IPS-11a (cell line): ENCODE data around the gene RPS10.

ENCODE experiments used
- H3K4me3 ChIP-seq: one replicate; pipeline ENCODE4 v1.5.1; 2013; ENCODE audit warnings: low read depth, low read length, control low read depth

Gene RPS10

DNA sequence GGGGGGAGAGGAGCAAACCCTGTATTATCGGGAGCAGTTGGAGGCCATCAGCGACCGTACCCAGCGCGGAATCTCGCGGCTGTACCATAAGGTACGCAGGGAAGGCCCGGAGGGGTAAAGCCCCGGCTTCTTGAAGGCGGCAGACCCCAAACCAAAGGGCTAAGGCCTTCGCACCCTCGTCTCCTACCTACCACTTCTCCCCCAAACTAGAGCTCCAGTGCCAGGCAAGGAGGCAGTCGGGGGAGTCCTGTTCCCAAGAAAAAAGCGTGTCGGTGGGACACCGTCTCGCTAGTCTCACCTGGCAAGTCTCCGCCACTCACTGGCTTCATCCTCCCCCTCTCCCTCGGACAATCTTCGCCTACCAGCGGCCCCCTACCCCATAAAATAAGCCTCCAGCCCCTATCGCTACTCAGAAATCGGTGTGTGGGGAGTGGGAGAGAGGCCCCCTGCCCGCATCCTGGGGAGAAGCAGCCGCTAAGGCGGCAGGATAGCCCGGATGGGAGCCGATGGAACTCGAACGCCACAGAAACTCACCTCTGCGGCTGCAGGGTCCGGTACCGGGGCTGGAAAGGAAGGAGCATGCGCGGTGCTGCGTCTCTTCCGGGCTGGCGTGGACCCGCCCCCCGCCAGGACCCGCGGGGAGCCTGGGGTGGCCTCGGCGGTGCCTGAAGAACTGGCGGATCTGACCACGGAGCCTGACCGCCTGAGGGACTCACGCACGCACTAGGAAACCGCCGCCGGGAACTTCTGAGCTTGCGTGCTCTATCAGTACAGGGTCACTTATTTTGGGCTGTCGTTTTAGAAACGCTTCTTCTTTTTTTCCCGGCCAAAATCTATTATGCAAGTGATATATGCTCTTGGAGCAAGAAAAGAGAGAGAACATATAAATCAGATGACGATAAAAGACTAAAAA lies at the start of gene RPS10:
TSS of gene RPS10 (minus strand) at position 572 of the 913 bp plus-strand sequence. CDS start 848 bp downstream, outside the sequence.
- peak within 1 kb of the TSS; percentile 98 for H3K4me3 ChIP-seq

DNA sequence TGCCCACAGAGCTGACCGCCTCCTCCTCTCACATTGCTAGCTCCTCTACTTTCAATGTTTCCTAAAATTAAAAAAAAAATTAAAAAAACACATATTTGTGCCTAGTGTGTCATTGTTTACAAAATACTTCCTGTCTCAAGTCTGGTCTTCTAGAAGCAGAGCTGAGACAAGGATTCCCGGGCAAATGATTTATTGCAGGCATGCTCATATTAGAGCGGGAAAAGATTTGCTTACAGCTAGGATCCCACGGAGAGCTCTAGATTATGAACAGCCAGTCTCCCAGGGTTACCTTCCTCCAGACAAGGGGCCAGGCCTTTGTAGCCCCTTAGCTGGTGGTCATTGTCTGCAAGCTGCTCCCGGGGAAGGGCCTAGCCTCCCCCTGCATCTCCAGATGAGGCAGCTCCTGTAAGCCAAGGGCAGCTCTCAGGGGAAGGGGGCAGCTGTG lies 49.4 kb upstream of the RPS10 start:
- no peak overlapping the region for H3K4me3 ChIP-seq

DNA sequence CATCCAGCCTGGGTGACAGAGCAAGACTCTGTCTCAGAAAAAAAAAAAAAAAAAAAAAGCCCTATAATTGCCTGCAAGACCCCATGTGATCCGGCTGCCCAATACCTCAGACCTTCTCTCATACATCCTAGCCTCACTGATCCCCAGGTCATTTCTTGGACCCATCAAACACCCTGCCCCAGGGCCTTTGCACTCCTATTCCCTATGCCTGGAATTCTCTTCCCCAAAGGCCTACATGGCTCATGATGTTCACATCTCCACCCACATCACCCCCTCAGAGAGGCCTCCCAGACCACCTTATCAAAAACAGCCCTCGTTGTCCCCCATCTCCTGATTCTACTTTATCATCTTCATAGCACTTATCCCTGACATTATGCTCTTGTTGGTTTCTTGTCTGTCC lies 48.9 kb upstream of the RPS10 start:
- no peak overlapping the region for H3K4me3 ChIP-seq

DNA sequence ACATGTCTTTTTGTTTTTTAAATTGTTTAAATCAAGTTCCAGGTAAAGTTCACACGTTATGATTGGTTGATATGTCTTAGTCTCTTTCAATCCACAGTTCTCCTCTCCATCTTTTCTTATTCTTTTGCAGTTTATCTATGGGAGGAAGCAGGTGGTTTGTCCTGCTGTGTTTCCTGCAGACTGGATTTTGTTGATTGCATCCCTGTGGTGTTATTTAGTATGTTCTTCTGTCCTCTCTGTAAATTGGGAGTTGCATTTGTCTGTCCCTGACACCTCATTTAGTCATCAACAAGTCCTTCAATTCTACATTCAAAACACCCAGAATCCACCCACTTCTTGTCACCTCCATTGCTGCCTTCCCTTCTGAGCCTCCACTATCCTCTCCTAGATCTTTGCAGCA lies 48.1 kb upstream of the RPS10 start:
- H3K4me3 ChIP-seq = no peak overlapping the region

DNA sequence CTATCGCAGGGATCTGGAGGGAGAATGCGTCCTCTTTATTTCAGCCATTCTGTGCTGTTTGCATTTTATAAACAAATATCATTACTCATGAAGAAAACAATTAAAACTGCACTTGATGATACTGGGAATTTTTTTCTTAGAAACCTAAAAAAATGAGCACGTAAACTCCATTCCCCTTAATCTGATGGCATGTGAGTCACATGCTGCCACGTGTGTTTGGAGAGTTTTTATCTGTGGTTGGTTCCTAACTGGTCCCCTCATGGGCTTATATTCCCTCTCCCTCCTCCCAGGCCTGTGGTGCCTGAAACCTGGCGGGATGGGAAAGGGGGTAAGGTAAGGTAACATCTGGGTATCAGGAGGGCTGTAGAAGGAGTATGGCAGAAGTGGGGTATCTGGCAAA lies 46.6 kb upstream of the RPS10 start:
- no peak overlapping the region for H3K4me3 ChIP-seq

DNA sequence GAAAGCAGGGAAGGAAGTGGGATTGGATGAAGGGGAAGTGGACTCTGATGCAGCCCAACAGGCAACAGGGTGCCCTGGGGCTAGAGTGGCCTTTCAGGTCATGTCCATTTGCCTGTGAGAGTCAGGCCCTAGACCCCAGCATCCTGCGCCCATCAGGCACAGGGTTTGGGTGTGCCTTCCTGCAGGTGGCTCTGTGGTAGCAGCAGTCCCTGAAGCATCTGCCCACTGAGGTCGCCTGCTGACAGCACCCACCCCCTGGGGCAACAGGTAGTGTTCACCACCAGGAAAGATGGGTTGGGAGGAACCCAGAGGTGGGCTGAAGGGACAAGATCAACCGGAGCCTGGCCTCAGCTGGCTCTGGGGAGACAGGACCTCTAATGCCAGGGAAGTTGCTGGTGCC lies 43.6 kb upstream of the RPS10 start:
- no peak overlapping the region for H3K4me3 ChIP-seq

DNA sequence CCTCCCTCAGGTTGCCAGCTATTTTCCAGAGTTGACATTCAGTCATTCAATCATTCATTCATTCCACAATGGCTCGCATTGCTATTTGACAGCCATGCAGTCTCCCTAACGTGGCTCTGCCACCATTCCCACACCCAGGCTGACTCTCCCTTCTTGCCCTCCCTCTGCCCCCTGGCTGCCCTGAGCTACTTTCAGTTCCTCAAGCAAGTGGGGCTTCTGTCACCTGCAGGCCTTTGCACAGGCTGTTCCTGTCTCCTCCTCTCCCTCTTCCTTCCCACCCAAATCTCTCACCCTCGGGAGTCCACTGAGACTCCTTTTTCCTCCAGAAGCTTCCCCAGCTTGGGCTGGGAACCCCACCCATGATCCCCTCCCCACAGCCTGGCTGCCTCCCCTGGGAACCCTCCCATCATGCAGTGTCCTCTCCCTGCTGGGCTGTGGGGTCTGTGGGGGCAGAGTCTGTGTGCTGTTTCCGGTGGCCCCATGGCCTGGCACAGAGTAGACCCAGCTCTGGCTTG lies 42.6 kb upstream of the RPS10 start:
- H3K4me3 ChIP-seq = no peak overlapping the region

DNA sequence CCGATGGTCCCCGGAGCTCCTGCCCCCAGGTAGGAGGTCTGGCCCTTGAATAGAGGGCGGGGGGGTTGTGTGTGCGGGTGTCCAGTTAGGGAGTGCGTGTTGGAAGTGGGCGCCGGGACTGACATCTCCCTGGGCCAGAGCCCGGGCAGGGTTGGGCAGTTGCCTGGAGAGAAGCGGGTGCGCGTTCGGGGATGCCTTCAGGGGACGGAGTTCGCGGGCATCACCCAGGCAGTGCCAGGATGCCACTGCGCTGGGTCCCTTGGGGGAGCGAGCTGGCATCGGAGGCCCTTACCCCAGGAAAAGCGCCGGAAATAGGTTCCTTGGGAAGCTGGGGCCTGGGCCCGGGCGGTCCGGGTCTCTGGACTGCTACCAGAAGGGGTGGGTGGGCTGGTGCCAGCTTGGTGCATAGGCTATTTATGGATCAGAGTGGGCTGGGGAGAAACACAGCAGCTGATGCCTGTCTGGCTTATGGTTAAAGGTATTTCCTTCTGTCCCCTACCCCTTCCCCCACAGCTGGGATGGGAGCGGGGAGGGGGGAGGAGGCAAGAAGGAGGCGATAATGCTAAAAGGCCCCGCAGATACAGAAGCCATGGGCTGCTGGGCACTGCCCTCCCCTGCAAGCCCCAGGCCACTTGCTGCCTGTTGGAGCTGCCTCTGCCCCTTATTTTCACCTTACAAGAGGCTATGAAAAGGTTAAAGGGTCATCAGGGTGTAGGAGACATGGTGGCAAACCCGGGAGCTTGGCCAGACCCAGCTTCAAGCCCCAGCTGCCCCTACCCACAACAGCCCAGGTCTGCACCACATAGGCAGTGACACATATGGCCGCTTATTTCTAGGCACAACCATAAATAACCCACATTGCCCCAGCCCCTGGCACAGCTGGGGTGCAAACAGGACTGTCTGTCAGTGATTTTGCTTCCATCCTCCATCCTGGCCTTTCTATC lies 40.6 kb upstream of the RPS10 start:
- peak overlapping the region; percentile 41 for H3K4me3 ChIP-seq

DNA sequence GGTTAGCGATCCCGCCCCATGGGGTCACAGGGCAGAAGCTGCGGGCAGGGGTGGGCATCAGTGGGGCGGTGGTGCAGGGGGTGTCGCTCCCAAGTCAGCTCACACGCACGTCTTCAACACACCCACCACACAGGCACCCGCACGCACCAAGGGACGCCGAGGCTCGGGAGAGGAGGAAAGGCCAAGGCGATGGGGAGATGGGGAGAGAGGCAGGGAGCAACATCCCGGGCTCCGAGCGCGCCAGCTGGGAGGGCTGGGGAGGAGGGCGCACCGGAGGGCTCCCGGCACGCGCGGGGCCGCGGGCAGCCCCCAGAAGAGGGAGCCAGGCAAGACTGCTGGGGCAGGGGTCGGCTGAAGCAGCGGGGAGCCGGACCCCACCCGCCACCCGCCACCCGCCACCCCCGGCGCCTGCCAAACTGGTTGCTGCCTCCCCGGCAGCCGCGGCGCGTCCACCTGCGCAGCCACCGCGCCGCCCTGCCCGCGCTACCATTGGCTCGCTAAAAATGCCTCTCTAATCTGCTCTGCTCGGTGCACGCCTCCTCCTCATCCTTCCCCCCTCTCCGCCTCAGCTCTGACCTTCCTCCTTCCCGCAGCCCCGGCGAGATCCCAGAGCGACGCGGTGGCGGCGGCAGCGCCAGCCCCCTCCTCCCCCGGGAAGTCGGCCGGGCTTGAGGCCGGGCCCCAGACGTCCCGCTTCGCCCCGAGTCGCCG lies 39.8 kb upstream of the RPS10 start, which contains the start of gene PACSIN1:
TSS of gene PACSIN1 (plus strand) at position 546 of the 711 bp plus-strand sequence. CDS start 60,230 bp downstream, outside the sequence.
- peak within 1 kb of the TSS; percentile 51 for H3K4me3 ChIP-seq

DNA sequence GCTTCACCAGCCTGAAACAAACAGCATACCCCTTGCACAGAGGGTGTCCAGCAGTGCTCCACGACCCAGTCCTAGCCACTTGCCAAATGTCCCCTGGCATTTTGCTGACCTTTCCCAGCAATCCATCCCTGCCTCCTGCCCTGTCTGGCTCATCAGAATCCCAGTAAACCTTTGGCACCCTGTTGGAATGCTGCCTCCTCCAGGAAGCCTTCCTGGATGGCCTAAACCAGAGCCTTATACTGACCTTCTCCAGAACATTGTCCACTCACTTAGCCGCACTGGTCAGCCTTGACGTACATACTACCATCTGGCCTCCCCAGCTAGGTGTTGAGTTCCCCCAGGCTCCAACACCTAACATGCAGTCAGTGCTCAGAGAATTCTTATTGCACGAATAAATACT lies 38.0 kb upstream of the RPS10 start:
- no peak overlapping the region for H3K4me3 ChIP-seq

DNA sequence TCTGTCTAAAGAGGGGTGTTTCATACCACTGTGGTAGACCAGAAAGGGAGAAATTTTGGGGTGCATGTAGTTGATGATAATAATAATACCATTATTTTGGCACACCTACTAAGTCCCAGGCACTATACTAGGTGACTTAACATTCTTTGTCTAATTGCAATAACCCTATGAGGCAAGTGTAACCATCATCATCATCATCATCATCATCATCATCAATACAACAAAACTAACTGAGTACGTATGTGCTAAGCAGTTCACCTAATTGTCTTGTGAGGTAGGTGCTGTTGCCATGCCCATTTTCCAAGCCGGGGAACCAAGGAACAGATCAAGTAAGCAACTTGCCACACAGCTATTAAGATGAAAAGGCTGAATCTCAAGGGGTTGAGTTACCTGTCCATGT lies 37.4 kb upstream of the RPS10 start:
- no peak overlapping the region for H3K4me3 ChIP-seq

DNA sequence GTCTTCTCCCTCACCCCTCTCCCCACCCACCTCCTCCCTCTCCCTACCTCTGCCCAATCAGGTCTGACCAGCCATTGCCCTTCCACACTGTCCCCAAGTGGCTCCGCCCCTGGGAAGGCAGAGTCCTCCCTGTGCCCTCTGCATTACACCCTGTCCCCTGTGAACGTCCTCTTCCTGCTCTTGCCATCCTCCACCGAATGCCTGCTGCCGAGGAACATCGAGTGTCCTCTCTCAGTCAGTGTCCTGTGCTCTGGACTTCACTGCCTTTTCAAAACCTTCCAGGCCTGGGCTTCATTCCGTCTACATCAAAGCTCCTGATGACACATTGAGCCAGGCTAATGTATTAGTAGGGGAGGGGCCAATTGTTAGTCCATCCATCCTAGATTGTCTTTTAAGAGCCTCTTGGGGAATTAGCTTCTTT lies 36.7 kb upstream of the RPS10 start:
- H3K4me3 ChIP-seq = no peak overlapping the region

DNA sequence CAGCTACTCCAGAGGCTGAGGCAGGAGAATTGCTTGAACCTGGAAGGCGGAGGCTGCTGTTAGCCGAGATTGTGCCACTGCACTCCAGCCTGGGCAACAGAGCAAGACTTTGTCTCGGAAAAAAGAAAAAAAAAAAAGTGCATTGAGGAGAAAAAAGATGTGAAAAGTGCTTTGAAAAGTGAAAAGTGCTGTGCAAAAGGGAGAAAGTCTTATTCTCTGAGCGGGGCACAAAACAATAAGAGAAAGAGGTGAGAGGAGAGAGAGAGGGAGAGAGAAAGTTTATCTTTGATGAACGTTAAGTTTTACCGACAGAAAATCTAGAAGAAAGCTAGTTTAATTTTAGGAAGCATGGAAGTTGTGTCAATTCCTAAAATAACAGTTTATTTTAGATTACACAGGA lies 36.1 kb upstream of the RPS10 start:
- H3K4me3 ChIP-seq = no peak overlapping the region

DNA sequence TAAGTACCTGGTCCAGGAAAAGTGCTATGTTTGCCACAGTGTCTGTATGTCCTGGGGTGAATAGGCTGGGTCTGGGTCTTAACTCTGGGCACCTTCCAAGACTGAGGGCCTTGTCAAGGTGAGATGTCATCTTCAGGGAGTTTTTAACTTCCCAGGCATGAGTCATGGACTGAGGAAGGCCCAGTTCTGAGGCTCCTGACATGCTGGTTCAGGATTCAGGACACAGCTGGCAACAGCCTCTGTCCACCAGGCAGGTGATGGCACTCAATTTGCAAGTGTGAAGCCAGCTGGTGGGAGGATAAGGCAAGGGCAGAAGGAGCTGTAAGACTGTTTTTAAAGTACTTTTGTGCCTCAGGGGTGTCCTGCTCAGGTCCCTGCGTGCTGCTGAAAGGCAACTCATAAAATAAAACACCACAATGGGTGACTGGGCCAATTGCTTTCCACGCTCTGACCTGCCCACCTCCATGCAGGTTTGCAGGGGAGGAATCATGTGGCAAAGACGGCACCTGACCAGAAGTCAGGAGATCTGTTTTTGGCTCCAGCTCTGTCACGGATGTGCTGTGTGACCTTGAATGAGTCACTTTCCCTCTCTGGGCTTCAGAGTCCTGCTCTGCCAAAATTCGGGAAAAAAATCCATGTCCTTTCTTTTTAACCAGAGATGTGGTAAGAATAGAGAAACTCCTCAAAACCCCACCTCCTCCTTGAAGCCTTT lies 35.1 kb upstream of the RPS10 start:
- H3K4me3 ChIP-seq = no peak overlapping the region

DNA sequence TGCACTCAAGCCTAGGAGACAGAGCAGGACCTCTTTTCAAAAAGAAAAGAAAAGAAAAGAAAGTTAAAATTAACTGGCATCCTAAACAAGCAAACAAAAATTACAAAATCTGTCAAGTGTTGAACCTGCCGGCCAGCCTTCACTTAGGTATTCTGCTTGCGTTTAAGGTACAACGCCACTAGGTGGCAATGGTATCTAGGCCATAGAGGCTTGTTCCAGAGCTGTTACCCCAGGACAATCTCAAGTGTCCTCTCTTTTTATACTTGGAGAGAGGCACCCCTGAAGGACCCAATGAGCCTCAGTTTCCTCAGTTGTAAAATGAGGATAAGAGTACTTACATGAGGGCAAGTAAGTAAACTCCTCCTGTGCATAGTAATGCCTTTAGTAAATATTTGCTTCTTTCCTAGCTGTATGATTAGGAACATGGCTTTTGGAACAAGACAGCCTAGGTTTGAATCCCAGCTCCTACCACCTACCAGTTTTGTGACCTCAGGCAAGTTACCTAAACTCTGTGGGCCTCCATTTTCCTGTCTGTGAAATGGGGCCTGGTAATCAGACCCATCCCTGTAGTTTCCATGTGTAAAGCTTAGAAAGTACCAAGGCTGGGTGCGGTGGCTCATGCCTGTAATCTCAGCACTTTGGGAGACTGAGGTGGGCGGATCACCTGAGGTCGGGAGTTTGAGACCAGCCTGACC lies 34.2 kb upstream of the RPS10 start:
- no peak overlapping the region for H3K4me3 ChIP-seq

DNA sequence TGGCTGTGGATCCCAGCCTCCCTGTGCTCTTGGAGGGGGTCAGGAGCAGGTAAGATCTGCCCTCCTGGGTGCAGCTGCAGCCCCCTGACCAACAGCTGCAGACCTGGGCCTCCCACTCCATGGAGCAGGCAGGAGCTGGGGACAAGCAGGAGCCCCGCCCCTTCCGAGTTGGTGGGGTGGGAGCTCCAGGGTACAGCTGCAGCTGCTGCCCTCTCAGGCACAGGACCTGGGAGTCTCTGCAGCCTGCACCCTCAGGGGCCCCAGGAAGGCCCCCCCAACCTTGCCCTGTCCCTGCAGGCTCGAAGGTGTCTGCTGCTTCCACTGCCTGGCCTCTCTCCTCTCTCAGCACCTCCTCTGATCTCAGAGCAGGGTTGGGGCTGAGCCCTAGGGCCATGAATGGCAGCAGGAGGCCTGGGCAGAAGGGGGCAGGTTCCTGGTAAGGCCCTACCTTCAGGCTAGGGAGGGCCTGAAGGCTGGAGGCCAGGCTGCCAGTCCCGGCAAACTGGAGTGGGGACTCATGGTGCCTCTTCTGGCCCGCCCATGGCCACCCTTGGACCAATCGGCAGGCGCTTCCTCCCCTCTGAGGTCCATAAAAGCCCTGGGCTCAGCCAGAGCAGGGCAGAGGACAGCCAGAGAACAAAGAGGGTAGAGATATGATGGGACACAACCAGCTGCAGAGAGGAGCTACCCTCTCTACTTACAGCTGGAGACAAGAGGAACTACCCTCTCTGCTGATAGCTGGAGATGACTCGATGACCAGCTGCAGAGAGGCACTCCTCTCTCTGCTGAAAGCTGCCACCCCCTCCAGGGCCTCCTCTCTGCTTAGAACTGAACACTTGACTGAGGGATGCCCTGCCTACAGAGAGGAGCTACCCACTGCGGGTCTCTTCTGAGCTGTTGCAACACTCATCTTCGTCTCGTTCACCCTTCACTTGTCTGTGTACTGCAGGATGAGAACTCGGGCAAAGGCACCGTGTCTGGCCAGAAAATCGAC lies 32.2 kb upstream of the RPS10 start:
- no peak overlapping the region for H3K4me3 ChIP-seq

DNA sequence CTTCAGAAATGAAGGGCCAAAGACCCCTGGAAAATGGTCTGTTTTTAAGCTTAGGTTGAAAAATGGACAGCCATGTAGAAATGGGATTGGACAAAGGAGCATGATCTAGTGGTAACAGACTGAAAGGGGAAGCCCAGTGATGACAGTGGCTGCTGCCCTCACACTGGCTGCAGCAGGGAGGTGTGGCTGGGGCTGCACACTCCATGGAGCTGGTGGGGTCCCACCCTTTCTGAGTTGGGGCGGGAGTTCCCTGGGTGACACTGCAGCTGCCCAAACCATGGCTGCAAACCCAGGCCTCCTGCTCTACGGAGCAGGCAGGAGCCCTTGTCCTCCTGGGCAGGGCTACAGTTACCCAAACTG lies 31.5 kb upstream of the RPS10 start:
- no peak overlapping the region for H3K4me3 ChIP-seq

DNA sequence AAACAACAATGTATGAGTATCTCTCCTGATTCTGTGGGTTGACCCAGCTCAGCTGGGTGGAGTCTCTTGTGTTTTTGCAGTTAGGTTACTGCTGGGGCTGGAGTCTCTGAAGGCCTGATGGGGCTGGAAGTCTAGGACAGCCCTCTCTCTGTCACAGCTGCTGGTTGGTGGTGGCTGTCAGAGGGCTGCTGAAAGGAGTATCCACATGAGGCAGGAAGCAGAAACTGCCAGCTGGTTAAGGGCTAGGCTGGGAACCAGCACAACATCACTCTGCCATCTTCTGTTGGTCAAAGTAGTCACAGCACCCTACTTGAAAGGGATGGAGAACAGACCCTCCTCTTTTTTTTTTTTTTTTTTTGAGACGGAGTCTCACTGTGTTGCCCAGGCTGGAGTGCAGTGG lies 30.0 kb upstream of the RPS10 start:
- no peak overlapping the region for H3K4me3 ChIP-seq
